A673 (cell line): ENCODE results near the gene NEURL1B. TPM values are rescaled to one million over a fixed set of nuclear protein-coding genes. Genes with fewer than 3 reads are reported as not detected.

Experiments used
- BruUV-seq: library from RNA; stranded (reverse); fragments of 400-500 nt; replicated peaks from 2 replicates; lab custom pipeline; 2021; lab: Mats Ljungman, UMichigan
- CTCF ChIA-PET: fragments of 300-600 bp; sonication (Branson Sonifier 250); formaldehyde crosslinking; loops from one replicate; lab custom pipeline; 2022; ENCODE audit warnings: antibody characterized with exemption; lab: Charles Lee
- POLR2A ChIA-PET: fragments of 300-600 bp; sonication (Branson Sonifier 250); formaldehyde crosslinking; loops from one replicate; lab custom pipeline; 2022; ENCODE audit warnings: antibody characterized with exemption; ENCODE audit not compliant: low non-redundant PET; lab: Charles Lee
- DNase-seq: peaks from one replicate; pipeline ENCODE4 v3.0.0-alpha.2; 2015; ENCODE audit warnings: low spot score
- H3K27ac ChIP-seq: fragments of 200-600 bp; sonication (generic); 2 replicates; pipeline ENCODE4 v1.5.1; 2016; ENCODE audit warnings: mixed run types, low read depth, mild to moderate bottlenecking, mixed read lengths, antibody characterized with exemption, low read length; ENCODE audit not compliant: poor library complexity, severe bottlenecking
- H3K27me3 ChIP-seq: fragments of 200-600 bp; sonication (generic); replicated peaks from 2 replicates; pipeline ENCODE4 v1.6.1; 2017; ENCODE audit warnings: mixed run types, low read depth, mild to moderate bottlenecking, mixed read lengths, antibody characterized with exemption, low read length; ENCODE audit not compliant: insufficient read depth, poor library complexity
- H3K36me3 ChIP-seq: fragments of 200-600 bp; sonication (generic); 2 replicates; pipeline ENCODE4 v1.6.1; 2016; ENCODE audit warnings: mixed run types, mild to moderate bottlenecking, mixed read lengths, antibody characterized with exemption, low read length; ENCODE audit not compliant: insufficient read depth, poor library complexity, severe bottlenecking
- H3K4me1 ChIP-seq: fragments of 200-600 bp; sonication (generic); 2 replicates; pipeline ENCODE4 v1.6.1; 2017; ENCODE audit warnings: mixed run types, mild to moderate bottlenecking, mixed read lengths, antibody characterized with exemption, low read length; ENCODE audit not compliant: insufficient read depth, poor library complexity, severe bottlenecking
- H3K4me3 ChIP-seq: fragments of 200-600 bp; sonication (generic); 2 replicates; pipeline ENCODE4 v1.5.1; 2016; ENCODE audit warnings: low read depth, mixed run types, mild to moderate bottlenecking, mixed read lengths, low read length; ENCODE audit not compliant: poor library complexity, severe bottlenecking
- H3K9me3 ChIP-seq: fragments of 200-600 bp; sonication (generic); 2 replicates; pipeline ENCODE4 v1.6.1; 2016; ENCODE audit warnings: mixed run types, low read depth, mild to moderate bottlenecking, mixed read lengths, antibody characterized with exemption, low read length; ENCODE audit not compliant: poor library complexity, severe bottlenecking
- EZH2 ChIP-seq: fragments of 200-600 bp; sonication (generic); IDR thresholded peaks from 2 replicates; pipeline ENCODE4 v1.6.1; 2017; ENCODE audit warnings: borderline replicate concordance, low read depth, mild to moderate bottlenecking, mixed read lengths, antibody characterized with exemption, low read length; ENCODE audit not compliant: poor library complexity, severe bottlenecking
- intact Hi-C: fragments of 100-400 bp; cut with micrococcal nuclease; formaldehyde crosslinking; loops from one replicate; pipeline ENCODE4 v1.10.0; 2022; ENCODE audit not compliant: unreplicated experiment
- total RNA-seq: library from RNA; stranded (reverse); gene quantifications from 2 replicates; pipeline ENCODE4 v1.2.3, GENCODE V29; 2021
- TF ChIP-seq, protein P1 (sequence below): fragments of 300-800, 200-600 bp; sonication (generic); conservative IDR thresholded peaks from 2 replicates; pipeline ENCODE4 v1.5.1; 2017; ENCODE audit warnings: low read depth, mild to moderate bottlenecking, antibody characterized with exemption, low read length, moderate library complexity, mixed read lengths

Gene NEURL1B
- total RNA-seq, 1 experiment from 2014 or later = 5.1 TPM

DNA sequence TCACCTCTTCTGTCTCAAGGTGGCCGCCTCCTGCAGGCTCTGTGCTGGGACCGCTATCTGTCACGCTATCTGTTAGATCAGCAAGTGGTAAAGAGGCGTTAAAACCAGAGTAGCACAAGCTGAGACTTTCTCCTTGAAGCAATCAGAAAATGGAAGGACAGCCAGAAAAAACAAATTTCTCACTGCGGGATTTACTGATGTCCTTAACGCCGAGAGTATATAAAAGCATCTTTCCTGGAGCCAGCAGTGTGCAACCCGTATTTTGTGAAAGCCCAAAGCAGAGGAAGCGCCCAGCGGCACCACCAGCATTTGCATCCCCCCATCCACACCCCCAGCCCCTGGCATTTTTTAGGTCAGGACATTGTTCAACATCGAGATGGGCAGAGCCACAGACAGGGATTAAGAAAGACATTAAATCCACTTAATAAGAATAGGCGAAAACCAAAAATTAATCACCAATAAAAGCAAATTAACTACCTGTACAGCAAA, 81.3 kb downstream of the NEURL1B start:
- Histone ChIP-seq H3K4me1 (peaks cover 15% of the 10 kb centered on the region), H3K9me3 (no peaks in the 10 kb centered on the region)
- BruUV-seq = no TSS peak

DNA sequence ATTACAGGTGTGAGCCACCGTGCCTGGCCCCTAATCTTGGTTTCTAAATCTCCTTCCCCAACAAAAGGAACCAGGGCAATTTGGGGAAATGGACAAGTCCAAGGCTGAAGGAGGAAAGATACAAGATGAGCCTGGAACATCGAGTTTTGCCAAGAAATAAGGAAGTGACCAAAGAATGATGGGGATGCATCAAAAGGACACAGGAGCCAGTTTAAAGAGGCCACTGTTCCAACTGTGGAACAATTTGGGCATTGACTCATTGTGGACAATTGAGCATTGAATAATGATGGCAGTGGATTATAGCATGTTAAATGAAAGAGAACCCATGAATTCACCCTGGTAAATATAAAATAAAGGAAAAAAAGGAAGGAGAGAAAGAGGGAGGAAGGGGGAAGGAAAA, 82.4 kb downstream of the NEURL1B start:
- no TSS peak for BruUV-seq

More for the DNA sequence above, 81.3 kb downstream of the NEURL1B start:
- no peak overlapping the region for H3K4me3 ChIP-seq
- intact Hi-C loops = no loop called here
- TF ChIP-seq, protein P1, sequence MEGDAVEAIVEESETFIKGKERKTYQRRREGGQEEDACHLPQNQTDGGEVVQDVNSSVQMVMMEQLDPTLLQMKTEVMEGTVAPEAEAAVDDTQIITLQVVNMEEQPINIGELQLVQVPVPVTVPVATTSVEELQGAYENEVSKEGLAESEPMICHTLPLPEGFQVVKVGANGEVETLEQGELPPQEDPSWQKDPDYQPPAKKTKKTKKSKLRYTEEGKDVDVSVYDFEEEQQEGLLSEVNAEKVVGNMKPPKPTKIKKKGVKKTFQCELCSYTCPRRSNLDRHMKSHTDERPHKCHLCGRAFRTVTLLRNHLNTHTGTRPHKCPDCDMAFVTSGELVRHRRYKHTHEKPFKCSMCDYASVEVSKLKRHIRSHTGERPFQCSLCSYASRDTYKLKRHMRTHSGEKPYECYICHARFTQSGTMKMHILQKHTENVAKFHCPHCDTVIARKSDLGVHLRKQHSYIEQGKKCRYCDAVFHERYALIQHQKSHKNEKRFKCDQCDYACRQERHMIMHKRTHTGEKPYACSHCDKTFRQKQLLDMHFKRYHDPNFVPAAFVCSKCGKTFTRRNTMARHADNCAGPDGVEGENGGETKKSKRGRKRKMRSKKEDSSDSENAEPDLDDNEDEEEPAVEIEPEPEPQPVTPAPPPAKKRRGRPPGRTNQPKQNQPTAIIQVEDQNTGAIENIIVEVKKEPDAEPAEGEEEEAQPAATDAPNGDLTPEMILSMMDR = no peak
- TF ChIP-seq EZH2 = no peak
- CTCF ChIA-PET = interaction anchor here (2.2 kb wide), 1 partner anchor 15 kb away, joined by 5 read pairs; no protein-coding TSS in a partner anchor
- DNase-seq = no peak
- no peaks in the 10 kb centered on the region for H3K36me3 ChIP-seq
- no peak overlapping the region for H3K27ac ChIP-seq
- POLR2A ChIA-PET = no interaction called here
- H3K27me3 ChIP-seq = no peaks in the 10 kb centered on the region

DNA sequence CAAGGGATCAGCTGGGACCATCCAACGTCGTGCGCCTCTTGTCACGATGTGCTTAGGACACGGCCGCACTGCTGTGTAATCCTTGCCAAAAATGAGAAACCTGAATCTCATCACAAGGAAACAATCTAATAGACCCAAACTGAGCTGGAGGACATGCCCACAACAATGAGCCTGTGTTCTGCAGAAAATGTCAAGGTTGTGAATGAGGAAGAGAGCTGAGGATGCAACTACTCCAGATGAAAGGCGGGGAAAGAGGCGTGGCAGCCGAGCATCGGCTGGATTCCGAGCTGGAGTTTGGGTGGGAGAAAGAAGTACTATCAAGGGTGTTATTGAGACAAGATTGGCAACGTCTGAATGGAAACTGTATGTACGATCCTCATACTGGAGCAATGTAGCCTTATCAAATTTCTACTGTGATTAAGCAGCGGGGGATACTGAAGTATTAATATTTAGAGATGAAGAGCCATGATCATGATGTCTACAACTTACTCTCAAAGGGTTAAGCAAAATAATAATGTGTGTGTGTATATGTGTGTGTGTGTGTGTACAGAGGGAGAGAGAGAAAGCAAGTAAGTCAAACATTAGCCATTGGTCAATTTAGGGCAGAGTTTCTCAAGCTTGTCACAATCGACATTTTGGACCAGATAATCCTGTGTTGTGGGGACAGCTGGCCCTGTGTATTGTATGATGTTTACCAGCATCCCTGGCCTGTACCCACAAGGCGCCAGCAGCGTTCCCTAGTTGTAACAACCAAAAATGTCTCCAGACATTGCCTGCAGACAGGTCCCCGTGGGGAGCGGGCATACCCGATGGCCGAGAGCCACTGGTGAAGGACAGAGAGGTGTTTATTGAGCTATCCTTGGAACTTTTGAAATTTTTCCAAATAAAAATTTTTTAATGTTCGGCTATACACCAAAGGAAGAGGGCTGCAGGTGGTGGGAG, 83.5 kb downstream of the NEURL1B start:
- ChIA-PET CTCF (interaction anchor here (0.7 kb wide), 1 partner anchor 506 kb away, joined by 3 read pairs; no protein-coding TSS in a partner anchor), POLR2A (no interaction called here)
- Histone ChIP-seq H3K4me3 (no peak overlapping the region), H3K27me3 (no peaks in the 10 kb centered on the region), H3K4me1 (peaks cover 15% of the 10 kb centered on the region), H3K9me3 (no peaks in the 10 kb centered on the region), H3K36me3 (no peaks in the 10 kb centered on the region), H3K27ac (no peak overlapping the region)
- no peak for TF ChIP-seq EZH2
- TF ChIP-seq, protein P1 = no peak
- intact Hi-C loops = no loop called here
- no peak for DNase-seq
- no TSS peak for BruUV-seq

More for the DNA sequence above, 82.4 kb downstream of the NEURL1B start:
- H3K27me3 ChIP-seq = no peaks in the 10 kb centered on the region
- H3K36me3 ChIP-seq = no peaks in the 10 kb centered on the region
- no peak for TF ChIP-seq EZH2
- TF ChIP-seq, protein P1 = no peak
- peaks cover 15% of the 10 kb centered on the region for H3K4me1 ChIP-seq
- no peak for DNase-seq
- no peaks in the 10 kb centered on the region for H3K9me3 ChIP-seq
- ChIA-PET POLR2A (no interaction called here), CTCF (interaction anchor here (2.2 kb wide), 1 partner anchor 16 kb away, joined by 5 read pairs; no protein-coding TSS in a partner anchor)
- no peak overlapping the region for H3K27ac ChIP-seq
- intact Hi-C loops = no loop called here
- H3K4me3 ChIP-seq = no peak overlapping the region
